Thoracic aorta (tissue), 2 donors: ENCODE measurements around the gene ECSCR. TPM values are rescaled to one million over a fixed set of nuclear protein-coding genes. Genes with fewer than 3 reads are reported as not detected.
A peak's percentile ranks its signal among the peaks of the same experiment; 100 is the strongest.
"Not testable (repeated sequence)": the region's sequence is repeated elsewhere in the genome, so short reads cannot be mapped to it uniquely, and the experiment has no call there.

Experiments used
- ATAC-seq: fragments of 150-250 bp; one replicate; pipeline ENCODE4 v1.8.0; 2017; ENCODE audit warnings: low read depth; ENCODE audit not compliant: insufficient number of reproducible peaks, low FRiP score
- DNase-seq: peaks from one replicate; pipeline ENCODE4 v3.0.0-alpha.2; 2020; ENCODE audit warnings: low spot score
- H3K27ac ChIP-seq, 2 donors: fragments of 200-600 bp; sonication (generic); 1 replicate in 1 of 2; 2 replicates in 1 of 2; pipeline ENCODE4 v1.5.1; 2016; ENCODE audit warnings: mild to moderate bottlenecking in 2 of 2, moderate library complexity in 2 of 2
- H3K27me3 ChIP-seq: fragments of 200-600 bp; sonication (generic); replicated peaks from 2 replicates; pipeline ENCODE4 v1.6.0; 2016; ENCODE audit warnings: mild to moderate bottlenecking; ENCODE audit not compliant: insufficient read depth
- H3K36me3 ChIP-seq: fragments of 200-600 bp; sonication (generic); one replicate; pipeline ENCODE4 v1.5.1; 2016
- H3K4me1 ChIP-seq, 2 donors: fragments of 200-600 bp; sonication (generic); 1 replicate in 1 of 2; 2 replicates in 1 of 2; pipeline versions ENCODE4 v1.5.1 to v1.6.0; 2016; ENCODE audit warnings: low read depth in 2 of 2, mild to moderate bottlenecking in 1 of 2; ENCODE audit not compliant: control insufficient read depth in 1 of 2
- H3K4me3 ChIP-seq: fragments of 200-600 bp; sonication (generic); 2 replicates; pipeline ENCODE4 v1.5.1; 2016; ENCODE audit warnings: mild to moderate bottlenecking
- H3K9me3 ChIP-seq: fragments of 200-600 bp; sonication (generic); 2 replicates; pipeline ENCODE4 v1.5.1; 2016
- total RNA-seq, 2 donors: library from RNA; depleted of rRNA; stranded (reverse); fragments of >200 nt; gene quantifications; one replicate each; pipeline versions ENCODE4 v1.1.0 to v1.2.3, GENCODE V29; 2016
- TF ChIP-seq, protein P1 (sequence below): fragments of 200-600 bp; sonication (generic); IDR thresholded peaks from one replicate; pipeline ENCODE4 v1.5.1; 2019; ENCODE audit warnings: antibody characterized with exemption

ECSCR gene
- total RNA-seq, 2 donors from 2014 or later: 27.1 to 35.6 TPM

DNA sequence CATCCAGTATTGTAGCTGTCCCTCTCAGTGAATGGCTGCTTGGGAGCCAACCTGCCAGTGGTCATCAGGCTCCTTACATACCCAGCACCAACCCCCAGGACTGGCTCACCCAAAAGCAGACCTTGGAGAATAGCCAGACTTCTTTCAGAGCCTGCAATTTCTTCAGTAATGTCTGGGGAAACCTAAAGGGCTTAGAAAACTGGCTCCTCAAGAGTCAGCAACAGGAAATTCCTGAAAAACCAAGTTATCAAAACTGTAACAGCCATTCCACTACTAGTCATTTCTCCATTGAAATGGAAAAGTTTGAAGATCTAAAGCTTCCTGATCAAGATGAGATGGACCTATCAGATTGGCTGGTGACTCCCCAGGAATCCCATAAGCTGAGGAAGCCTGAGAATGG is 32.3 kb upstream of the ECSCR start:
- no peak overlapping the region for H3K4me3 ChIP-seq
- TF ChIP-seq, protein P1, sequence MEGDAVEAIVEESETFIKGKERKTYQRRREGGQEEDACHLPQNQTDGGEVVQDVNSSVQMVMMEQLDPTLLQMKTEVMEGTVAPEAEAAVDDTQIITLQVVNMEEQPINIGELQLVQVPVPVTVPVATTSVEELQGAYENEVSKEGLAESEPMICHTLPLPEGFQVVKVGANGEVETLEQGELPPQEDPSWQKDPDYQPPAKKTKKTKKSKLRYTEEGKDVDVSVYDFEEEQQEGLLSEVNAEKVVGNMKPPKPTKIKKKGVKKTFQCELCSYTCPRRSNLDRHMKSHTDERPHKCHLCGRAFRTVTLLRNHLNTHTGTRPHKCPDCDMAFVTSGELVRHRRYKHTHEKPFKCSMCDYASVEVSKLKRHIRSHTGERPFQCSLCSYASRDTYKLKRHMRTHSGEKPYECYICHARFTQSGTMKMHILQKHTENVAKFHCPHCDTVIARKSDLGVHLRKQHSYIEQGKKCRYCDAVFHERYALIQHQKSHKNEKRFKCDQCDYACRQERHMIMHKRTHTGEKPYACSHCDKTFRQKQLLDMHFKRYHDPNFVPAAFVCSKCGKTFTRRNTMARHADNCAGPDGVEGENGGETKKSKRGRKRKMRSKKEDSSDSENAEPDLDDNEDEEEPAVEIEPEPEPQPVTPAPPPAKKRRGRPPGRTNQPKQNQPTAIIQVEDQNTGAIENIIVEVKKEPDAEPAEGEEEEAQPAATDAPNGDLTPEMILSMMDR: no peak
- no peak for DNase-seq
- H3K27me3 ChIP-seq: no peaks in the 10 kb centered on the region
- peaks cover 5 to 10% of the 10 kb centered on the region in 2 donors for H3K4me1 ChIP-seq
- H3K36me3 ChIP-seq: no peaks in the 10 kb centered on the region
- H3K9me3 ChIP-seq: no peaks in the 10 kb centered on the region
- H3K27ac ChIP-seq: no peak overlapping the region
- ATAC-seq: no peak

GRCh38 chr5:139494256-139494655 is 31.7 kb upstream of the ECSCR start:
- H3K36me3 ChIP-seq: no peaks in the 10 kb centered on the region
- peaks cover 5 to 10% of the 10 kb centered on the region in 2 donors for H3K4me1 ChIP-seq
- no peak for ATAC-seq
- H3K27me3 ChIP-seq: no peaks in the 10 kb centered on the region
- H3K9me3 ChIP-seq: no peaks in the 10 kb centered on the region
- TF ChIP-seq, protein P1: no peak
- DNase-seq: no peak
- H3K4me3 ChIP-seq: no peak overlapping the region
- no peak overlapping the region for H3K27ac ChIP-seq

DNA sequence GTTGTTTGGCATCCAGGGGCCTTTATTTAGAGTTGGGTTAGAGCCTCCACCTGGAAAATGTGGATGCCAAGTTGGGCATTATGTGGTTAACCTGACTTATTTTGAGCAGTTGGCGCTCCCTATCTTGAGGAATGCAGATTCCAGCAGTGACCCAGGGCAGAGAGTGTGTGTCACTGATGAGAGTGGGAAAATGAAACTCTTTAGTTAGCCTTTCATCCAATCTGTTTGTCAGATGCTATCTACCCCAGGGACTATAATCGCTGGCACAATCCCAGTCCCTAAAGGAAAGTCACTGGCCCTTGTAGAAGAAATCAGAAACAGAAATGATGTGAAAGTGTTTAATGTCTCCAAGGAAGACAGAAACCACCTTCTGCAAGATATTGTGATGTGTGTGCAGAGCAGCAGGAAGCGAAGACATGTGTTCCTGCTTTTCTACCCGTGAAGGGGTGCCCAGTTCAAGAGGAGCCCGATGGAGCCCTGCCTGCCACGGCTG is 30.2 kb upstream of the ECSCR start:
- peaks cover 5 to 10% of the 10 kb centered on the region in 2 donors for H3K4me1 ChIP-seq
- peak overlapping the region; percentile 29 for H3K4me3 ChIP-seq
- TF ChIP-seq, protein P1: no peak
- H3K36me3 ChIP-seq: no peaks in the 10 kb centered on the region
- H3K9me3 ChIP-seq: no peaks in the 10 kb centered on the region
- H3K27ac ChIP-seq: peak overlapping the region in 1 of 2 donors; percentile 5
- DNase-seq (no peak), ATAC-seq (no peak)
- H3K27me3 ChIP-seq: no peaks in the 10 kb centered on the region

- no peaks in the 10 kb centered on the region for H3K36me3 ChIP-seq
Measured at GRCh38 chr5:139488260-139488659, 25.7 kb upstream of the ECSCR start.

GRCh38 chr5:139486201-139486600 is 23.7 kb upstream of the ECSCR start:
- ATAC-seq (no peak), DNase-seq (no peak)
- TF ChIP-seq, protein P1: no peak
- Histone ChIP-seq H3K4me1 (peaks cover 12 to 21% of the 10 kb centered on the region in 2 donors), H3K27ac (no peak overlapping the region), H3K9me3 (no peaks in the 10 kb centered on the region), H3K27me3 (no peaks in the 10 kb centered on the region), H3K36me3 (no peaks in the 10 kb centered on the region), H3K4me3 (no peak overlapping the region)

More at GRCh38 chr5:139488260-139488659, 25.7 kb upstream of the ECSCR start:
- no peaks in the 10 kb centered on the region for H3K9me3 ChIP-seq
- ATAC-seq (no peak), DNase-seq (no peak)
- TF ChIP-seq, protein P1: no peak
- no peak overlapping the region for H3K27ac ChIP-seq
- H3K27me3 ChIP-seq: no peaks in the 10 kb centered on the region
- H3K4me3 ChIP-seq: no peak overlapping the region
- H3K4me1 ChIP-seq: peaks cover 4 to 22% of the 10 kb centered on the region in 2 donors

- not testable (repeated sequence) for H3K36me3 ChIP-seq, H3K27me3 ChIP-seq, DNase-seq, ATAC-seq, H3K9me3 ChIP-seq
- Histone ChIP-seq H3K4me3 (peak overlapping the region; percentile 87), H3K4me1 (peaks cover 24 to 46% of the 10 kb centered on the region in 2 donors), H3K27ac (peak overlapping the region; percentile 94 to 100)
Measured at GRCh38 chr5:139482890-139483208, 20.3 kb upstream of the ECSCR start.
